HG03045 (cell line): ENCODE measurements around the gene KLHL40.

ENCODE experiments used
- ATAC-seq: cut with Tn5 transposase; IDR thresholded peaks from one replicate; pipeline ENCODE4 v1.9.1; 2021; ENCODE audit warnings: mild to moderate bottlenecking, moderate library complexity; ENCODE audit not compliant: unreplicated experiment

KLHL40 gene

GRCh38 chr3:42667523-42668412 lies 17.6 kb upstream of the KLHL40 start:
- no peak for ATAC-seq

DNA sequence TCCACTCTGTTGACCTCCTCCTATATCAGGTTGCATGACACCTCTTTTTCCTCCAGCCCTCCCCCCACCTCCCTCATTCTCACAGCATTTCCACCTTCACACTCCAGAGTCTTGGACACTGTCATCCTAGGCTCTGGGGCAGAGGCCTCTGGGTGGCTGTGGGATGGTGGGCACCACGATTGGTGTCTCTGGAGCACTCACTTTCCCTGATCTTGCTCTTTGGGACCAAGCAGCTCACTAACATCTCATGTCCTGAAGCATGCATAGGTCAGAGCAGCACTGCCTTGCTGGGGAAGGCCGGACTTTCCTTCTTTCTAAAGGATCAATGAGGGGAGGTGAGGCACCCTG lies 16.9 kb upstream of the KLHL40 start:
- ATAC-seq, result no peak

GRCh38 chr3:42668793-42669217 lies 16.5 kb upstream of the KLHL40 start:
- no peak for ATAC-seq

DNA sequence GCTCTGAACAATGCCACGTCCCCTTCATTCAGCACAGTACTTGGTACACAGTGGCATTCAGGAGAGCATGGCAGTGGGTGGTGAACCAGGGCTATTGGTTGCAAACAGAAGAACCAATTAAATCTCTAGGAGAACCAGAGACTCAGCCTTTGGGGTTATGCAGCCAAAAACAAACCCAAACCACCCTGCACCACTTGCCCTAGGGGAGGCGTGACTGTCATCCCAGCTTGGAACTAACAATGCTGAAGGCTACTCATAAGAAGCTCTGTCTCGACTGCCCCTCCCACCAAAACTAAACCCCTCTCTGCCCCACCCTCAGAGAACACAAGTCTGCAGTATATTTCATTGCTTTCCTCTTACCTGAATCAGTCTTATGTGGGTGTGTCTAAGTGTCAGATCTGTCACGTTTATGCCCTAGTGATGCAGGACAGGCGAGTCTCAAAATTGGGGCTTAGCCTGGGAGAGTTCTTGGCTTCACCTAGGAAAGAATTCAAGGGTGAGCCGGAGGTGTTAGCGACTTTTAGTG lies 15.2 kb upstream of the KLHL40 start:
- ATAC-seq, result no peak

- no peak for ATAC-seq
These were observed 14.7 kb upstream of the KLHL40 start for GRCh38 chr3:42670670-42671069.

DNA sequence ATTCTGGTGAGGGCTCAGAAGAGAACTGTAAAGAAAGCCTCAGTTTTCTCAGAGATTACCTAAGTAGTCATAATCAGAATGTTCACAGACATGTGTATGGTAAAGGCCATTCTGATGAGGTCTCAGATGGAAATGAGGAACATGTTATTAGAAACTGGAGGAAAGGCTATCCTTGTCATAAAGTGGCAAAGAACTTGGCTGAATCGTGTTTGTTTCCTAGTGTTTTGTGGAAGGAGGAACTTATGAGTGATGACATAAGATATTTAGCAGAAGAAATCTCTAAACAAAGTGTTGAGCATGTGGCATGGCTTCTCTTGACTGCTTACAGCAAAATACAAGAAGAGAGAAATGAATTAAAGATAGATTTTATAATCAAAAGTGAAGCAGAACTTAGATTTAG lies 12.8 kb upstream of the KLHL40 start:
- no peak for ATAC-seq

- ATAC-seq, result no peak
These were observed 12.3 kb upstream of the KLHL40 start for GRCh38 chr3:42673082-42673481.

DNA sequence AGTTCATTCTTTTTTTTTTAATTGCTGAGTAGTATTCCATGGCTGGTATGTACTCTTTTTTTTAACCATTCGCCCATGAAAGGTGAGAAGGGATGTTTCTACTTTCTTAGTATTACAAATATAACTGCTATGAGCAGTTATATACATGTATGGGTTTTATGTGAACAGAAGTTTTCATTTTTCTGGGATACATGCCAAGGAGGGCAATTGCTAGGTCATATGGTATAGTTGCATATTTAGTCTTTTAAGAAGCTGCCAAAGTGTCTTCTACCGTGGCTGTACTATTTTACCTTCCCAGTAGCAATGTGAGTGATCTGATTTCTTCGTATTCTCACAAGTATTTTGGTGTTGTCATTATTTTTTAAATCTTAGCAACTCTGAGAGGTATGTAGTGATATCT lies 11.2 kb upstream of the KLHL40 start:
- ATAC-seq, result no peak

- ATAC-seq, result no peak
These were observed 9.4 kb upstream of the KLHL40 start for GRCh38 chr3:42675909-42676308.

GRCh38 chr3:42678447-42678846 lies 6.9 kb upstream of the KLHL40 start:
- no peak for ATAC-seq

GRCh38 chr3:42680271-42680670 lies 5.1 kb upstream of the KLHL40 start:
- no peak for ATAC-seq

DNA sequence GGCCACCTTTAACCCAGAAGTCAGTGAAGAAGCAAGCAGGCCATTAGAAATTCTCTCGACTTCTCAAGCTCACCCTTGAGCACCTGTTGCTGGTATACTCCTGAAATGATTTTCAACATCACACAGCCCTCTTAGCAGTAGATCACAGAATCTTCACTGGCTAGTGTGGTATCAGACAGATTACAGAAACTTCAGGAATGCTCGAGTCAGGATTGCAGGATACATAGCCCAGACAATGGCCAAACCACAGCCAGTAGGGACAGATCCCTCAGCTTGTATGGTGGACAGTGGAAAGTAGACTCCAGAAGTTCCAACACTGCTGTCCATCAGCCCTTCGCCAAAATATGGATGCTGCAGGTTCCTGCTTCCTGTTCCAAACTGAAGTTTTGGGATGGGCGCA lies 4.5 kb upstream of the KLHL40 start:
- ATAC-seq, result no peak

- ATAC-seq, result no peak
These were observed 3.8 kb upstream of the KLHL40 start for GRCh38 chr3:42681361-42682038.

DNA sequence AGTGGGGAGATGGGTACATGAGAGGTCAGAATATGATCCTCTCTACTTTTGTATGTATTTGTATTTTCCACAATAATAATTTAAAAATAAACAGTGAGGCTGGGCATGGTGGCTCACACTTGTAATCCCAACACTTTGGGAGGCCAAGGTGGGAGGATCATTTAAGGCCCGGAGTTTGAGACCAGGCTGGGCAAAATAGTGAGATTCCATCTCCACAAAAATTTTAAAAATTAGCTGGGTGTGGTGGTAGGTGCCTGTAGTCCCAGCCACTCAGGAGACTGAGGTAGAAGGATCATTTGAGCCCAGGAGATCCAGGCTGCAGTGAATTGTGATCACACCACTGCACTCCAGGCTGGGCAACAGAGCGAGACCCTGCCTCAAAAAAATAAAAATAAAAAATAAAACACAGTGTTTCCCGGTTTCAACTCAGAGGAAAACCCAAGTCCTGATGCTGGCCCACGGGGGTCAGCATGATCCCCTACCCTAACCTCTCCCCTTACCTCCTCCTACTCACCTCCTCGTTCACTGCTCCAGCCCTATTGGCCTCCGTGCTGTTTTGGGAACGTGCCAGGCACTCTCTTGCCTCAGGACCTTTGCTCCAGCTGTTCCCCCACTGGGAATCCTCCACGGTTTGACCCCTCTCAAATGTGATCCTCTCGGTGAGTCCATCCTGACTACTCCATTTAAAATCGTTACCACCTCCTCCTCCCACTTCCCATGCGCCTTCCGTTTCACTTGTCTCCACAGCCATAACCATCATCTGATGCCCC lies 2.9 kb upstream of the KLHL40 start:
- no peak for ATAC-seq

- ATAC-seq, result no peak
These were observed 1.3 kb upstream of the KLHL40 start for GRCh38 chr3:42683875-42684598.

DNA sequence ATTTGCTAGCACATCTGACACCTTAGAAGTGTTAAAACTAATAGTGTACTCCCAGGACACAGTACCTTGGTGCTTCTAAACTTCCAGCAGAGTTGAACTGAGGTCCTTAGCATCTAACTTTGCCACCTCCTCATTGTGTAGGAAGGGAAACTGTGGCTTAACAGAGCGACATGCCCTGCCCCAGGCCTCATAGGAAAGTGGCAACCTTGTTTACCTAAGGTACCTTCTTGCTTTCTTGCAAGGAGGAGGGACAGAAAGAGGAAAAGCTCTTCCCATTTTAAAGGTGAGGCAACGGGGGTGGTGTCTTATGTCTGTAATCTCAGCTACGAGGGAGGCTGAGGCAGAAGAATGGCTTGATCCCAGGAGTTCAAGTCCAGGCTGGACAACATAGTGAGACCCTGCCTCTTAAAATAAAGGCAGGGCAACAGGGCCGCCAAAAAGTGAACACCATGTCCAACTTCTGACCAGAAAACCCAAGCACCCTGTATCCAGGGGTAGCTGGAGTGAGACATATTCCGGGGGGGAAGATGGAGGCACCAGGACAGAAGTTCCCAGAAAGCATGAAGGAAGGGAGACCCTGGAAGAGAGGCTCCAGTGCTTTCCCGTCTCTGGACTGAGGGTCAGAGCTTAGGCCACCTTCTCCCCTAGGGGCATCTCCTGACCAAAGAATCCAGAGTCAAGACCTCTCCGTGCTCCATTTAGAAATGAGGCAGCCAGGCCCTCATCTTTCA lies 540 bp upstream of the KLHL40 start:
- no peak for ATAC-seq

DNA sequence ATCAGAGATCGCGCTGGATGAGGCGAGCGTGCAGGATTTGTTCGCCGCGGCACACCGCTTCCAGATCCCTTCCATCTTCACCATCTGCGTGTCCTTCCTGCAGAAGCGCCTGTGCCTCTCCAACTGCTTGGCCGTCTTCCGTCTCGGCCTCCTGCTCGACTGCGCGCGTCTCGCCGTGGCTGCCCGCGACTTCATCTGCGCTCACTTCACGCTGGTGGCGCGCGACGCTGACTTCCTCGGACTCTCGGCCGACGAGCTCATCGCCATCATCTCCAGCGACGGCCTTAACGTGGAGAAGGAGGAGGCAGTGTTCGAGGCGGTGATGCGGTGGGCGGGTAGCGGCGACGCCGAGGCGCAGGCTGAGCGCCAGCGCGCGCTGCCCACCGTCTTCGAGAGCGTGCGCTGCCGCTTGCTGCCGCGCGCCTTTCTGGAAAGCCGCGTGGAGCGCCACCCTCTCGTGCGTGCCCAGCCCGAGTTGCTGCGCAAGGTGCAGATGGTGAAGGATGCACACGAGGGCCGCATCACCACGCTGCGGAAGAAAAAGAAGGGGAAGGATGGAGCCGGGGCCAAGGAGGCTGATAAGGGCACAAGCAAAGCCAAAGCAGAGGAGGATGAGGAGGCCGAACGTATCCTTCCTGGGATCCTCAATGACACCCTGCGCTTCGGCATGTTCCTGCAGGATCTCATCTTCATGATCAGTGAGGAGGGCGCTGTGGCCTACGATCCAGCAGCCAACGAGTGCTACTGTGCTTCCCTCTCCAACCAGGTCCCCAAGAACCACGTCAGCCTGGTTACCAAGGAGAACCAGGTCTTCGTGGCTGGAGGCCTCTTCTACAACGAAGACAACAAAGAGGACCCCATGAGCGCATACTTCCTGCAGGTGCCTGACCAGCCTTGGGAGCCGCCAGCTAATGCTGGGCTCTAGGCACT lies 819 bp downstream of the KLHL40 start:
- ATAC-seq, result no peak

DNA sequence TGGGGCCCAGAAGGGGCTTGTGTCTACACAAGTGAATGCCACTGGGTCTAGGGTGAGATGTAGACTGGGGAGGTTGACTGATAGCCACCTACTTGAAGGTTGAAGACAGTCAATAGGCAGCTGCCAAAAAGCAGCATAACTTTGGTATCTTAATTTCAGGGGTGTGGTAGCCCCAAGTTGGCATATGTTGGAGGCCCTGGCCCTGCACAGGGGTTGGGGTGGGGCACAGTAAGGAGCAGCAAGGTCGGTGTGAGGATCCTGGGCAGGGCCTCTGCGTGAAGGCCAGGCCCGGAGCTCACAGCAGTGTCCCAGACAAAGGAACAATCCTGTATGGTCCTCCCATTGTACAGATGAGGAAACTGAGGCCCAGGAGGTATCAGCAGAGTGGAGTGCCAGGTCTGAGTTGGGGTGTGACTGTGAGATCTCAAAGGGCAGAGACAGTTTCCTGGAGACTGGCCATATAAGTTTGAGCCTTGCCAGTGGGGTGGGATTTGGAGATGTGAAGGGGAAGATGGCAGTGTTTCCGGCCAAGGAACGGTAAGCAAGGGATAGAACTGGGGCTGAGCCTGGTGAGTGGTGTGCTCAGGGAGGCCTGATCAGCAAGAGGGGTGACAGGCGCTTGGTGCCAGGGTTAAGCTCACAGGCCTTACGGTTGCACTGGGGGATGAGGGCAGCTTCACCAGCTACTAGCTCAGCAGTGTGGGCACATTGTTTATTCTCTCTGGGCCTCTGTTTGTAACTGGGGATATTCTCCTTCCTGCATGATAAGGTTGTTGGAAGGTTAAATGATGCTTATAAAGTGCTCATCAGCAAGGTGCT lies 1.7 kb downstream of the KLHL40 start:
- no peak for ATAC-seq
